Esophagus squamous epithelium (tissue), 5 donors: ENCODE measurements around the gene WDR75. TPM values are rescaled to one million over a fixed set of nuclear protein-coding genes. Genes with fewer than 3 reads are reported as not detected.
"Not testable (repeated sequence)": the region's sequence is repeated elsewhere in the genome, so short reads cannot be mapped to it uniquely, and the experiment has no call there.

Experiments
- DNase-seq: peaks from one replicate; lab custom pipeline; 2025; lab: John Stamatoyannopoulos, UW
- H3K27ac ChIP-seq, 4 donors: fragments of 200-600 bp; sonication (generic); one replicate each; pipeline ENCODE4 v1.5.1; 2016 to 2019; ENCODE audit warnings: mild to moderate bottlenecking in 1 of 4
- H3K27me3 ChIP-seq, 4 donors: fragments of 200-600 bp; sonication (generic); 1 replicate in 3 of 4; 2 replicates in 1 of 4; pipeline versions ENCODE4 v1.5.1 to v1.6.0; 2017 to 2021; ENCODE audit warnings: antibody characterized with exemption in 1 of 4
- H3K36me3 ChIP-seq, 3 donors: fragments of 200-600 bp; sonication (generic); one replicate each; pipeline ENCODE4 v1.5.1; 2016 to 2019
- H3K4me1 ChIP-seq, 3 donors: fragments of 200-600 bp; sonication (generic); one replicate each; pipeline ENCODE4 v1.5.1; 2017 to 2019
- H3K4me3 ChIP-seq, 4 donors: fragments of 200-600 bp; sonication (generic); 1 replicate in 3 of 4; 2 replicates in 1 of 4; pipeline ENCODE4 v1.5.1; 2016 to 2019; ENCODE audit warnings: mild to moderate bottlenecking in 2 of 4, moderate library complexity in 1 of 4
- H3K9me3 ChIP-seq, 3 donors: fragments of 200-600 bp; sonication (generic); one replicate each; pipeline ENCODE4 v1.5.1; 2016 to 2019
- POLR2A ChIP-seq, 4 donors: fragments of 450-650 bp; IDR thresholded peaks; one replicate each; pipeline ENCODE4 v1.6.1; 2017; ENCODE audit warnings: antibody characterized with exemption in 4 of 4, mild to moderate bottlenecking in 4 of 4, moderate library complexity in 3 of 4
- WGBS, 2 donors: methylation state at CpG; one replicate each; pipeline ENCODE4 v1.1.5; 2018; 5-methylcytosine and 5-hydroxymethylcytosine counted together
- intact Hi-C: fragments of 100-400 bp; cut with DNase I; formaldehyde crosslinking; loops from one replicate; pipeline ENCODE4 v1.15.0; 2022
- total RNA-seq, 4 donors: library from RNA; depleted of rRNA; stranded (reverse); fragments of >200 nt; gene quantifications; one replicate each; pipeline ENCODE4 v1.1.0, GENCODE V29; 2016
- TF ChIP-seq, protein P1 (sequence below), 6 experiments: fragments of 450-650 bp in 4 of 6; fragments of 200-600 bp in 2 of 6; sonication (generic) in 2 of 6; IDR thresholded peaks; one replicate each; pipeline ENCODE4 v1.5.1; 2016 to 2019; ENCODE audit warnings: antibody characterized with exemption in 6 of 6, mild to moderate bottlenecking in 4 of 6, moderate library complexity in 4 of 6
- donor health status: DM: yes; HTN: yes; CAD: no.

WDR75 gene
- total RNA-seq, 4 donors from 2014 or later: 15.8 to 44.4 (median 30.6) TPM

DNA sequence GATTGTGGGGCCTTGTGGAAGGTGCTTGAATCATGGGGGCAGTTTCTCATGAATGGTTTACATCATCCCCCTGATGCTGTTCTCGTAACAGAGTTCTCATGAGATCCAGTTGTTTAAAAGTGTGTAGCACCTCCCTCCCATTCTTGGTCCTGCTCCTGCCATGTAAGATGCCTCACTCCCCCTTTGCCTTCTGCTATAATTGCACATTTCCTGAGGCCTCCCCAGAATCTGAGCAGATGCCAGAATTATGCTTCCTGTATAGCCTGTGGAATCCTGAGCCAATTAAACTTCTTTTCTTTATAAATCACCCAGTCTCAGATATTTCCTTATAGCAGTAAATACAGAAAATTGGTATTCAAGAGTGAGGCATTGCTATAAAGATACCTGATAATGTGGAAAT is 15.6 kb upstream of the WDR75 start:
- intact Hi-C loops: no loop called here
- TF ChIP-seq, protein P1, sequence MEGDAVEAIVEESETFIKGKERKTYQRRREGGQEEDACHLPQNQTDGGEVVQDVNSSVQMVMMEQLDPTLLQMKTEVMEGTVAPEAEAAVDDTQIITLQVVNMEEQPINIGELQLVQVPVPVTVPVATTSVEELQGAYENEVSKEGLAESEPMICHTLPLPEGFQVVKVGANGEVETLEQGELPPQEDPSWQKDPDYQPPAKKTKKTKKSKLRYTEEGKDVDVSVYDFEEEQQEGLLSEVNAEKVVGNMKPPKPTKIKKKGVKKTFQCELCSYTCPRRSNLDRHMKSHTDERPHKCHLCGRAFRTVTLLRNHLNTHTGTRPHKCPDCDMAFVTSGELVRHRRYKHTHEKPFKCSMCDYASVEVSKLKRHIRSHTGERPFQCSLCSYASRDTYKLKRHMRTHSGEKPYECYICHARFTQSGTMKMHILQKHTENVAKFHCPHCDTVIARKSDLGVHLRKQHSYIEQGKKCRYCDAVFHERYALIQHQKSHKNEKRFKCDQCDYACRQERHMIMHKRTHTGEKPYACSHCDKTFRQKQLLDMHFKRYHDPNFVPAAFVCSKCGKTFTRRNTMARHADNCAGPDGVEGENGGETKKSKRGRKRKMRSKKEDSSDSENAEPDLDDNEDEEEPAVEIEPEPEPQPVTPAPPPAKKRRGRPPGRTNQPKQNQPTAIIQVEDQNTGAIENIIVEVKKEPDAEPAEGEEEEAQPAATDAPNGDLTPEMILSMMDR (IDR thresholded peaks at IDR 0.05): no peak
- TF ChIP-seq POLR2A (IDR thresholded peaks at IDR 0.05): no peak
- H3K4me1 ChIP-seq: no peaks in the 10 kb centered on the region
- 90 to 100% methylated on average over 1 of the region's 1 CpG for WGBS, 2 donors
- H3K27me3 ChIP-seq: no peaks in the 10 kb centered on the region
- no peaks in the 10 kb centered on the region for H3K9me3 ChIP-seq
- no peak overlapping the region for H3K27ac ChIP-seq
- DNase-seq: no peak
- H3K4me3 ChIP-seq: no peak overlapping the region
- no peaks in the 10 kb centered on the region for H3K36me3 ChIP-seq

DNA sequence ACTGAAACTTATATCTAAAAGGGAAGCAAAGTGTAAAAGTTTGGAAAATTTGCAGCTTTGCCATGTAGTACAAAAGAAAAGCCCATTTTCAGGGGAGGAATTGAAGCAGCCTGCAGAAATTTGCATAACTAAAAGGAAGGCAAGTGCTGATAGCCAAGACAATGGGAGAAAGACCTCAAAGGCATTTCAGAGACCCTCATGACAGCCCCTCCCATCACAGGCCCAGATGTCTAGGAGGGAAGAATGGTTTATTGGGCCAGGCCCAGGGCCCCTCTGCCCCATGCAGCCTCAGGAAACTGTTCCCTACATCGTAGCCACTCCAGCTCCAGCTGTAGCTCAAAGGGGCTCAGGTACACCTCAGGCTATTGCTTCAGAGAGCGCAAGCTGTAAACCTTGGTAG is 14.4 kb upstream of the WDR75 start:
- intact Hi-C loops: no loop called here
- TF ChIP-seq POLR2A (IDR thresholded peaks at IDR 0.05): no peak
- TF ChIP-seq, protein P1 (IDR thresholded peaks at IDR 0.05): no peak
- Histone ChIP-seq H3K36me3 (no peaks in the 10 kb centered on the region), H3K4me1 (no peaks in the 10 kb centered on the region), H3K9me3 (no peaks in the 10 kb centered on the region), H3K4me3 (no peak overlapping the region), H3K27ac (no peak overlapping the region), H3K27me3 (no peaks in the 10 kb centered on the region)
- no peak for DNase-seq
- WGBS, 2 donors: no CpG with 5 or more reads among the region's 2 CpGs

DNA sequence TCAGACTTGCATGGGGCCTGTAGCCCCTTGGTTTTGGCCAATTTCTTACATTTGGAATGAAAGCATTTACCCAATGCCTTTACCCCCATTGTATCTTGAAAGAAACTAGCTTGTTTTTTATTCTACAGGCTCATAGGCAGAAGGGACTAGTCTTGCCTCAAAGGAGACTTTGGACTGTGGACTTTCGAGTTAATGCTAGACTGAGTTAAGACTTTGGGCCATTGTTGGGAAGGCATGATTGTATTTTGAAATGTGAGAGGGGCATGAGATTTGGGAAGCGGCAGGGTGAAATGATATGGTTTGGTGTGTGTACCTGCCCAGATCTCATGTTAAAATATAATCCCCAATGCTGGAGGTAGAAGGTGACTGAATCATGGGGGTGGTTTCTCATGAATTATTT is 13.4 kb upstream of the WDR75 start:
- H3K27me3 ChIP-seq: no peaks in the 10 kb centered on the region
- intact Hi-C loops: no loop called here
- WGBS, 2 donors: 90 to 100% methylated on average over 2 of the region's 2 CpGs
- DNase-seq: no peak
- H3K27ac ChIP-seq: no peak overlapping the region
- no peaks in the 10 kb centered on the region for H3K9me3 ChIP-seq
- H3K36me3 ChIP-seq: no peaks in the 10 kb centered on the region
- no peaks in the 10 kb centered on the region for H3K4me1 ChIP-seq
- TF ChIP-seq, protein P1 (IDR thresholded peaks at IDR 0.05): no peak
- TF ChIP-seq POLR2A (IDR thresholded peaks at IDR 0.05): no peak
- no peak overlapping the region for H3K4me3 ChIP-seq

DNA sequence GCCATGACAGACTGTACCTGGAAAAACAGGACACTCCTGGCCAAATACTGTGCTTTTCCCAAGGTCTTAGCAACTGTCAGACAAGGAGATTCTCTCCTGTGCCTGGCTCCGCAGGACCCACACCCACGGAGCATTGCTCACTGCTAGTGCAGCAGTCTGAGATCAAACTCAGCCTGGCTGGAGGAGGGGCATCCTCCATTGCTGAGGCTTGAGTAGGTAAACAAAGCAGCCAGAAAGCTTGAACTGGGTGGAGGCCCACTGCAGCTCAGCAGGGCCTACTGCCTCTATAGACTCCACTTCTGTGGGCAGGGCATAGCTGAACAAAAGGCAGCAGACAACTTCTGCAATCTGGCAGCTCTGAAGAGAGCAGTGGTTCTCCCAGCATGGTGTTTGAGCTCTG is 10.8 kb upstream of the WDR75 start:
- intact Hi-C loops, H3K4me1 ChIP-seq, H3K9me3 ChIP-seq, H3K4me3 ChIP-seq, DNase-seq, H3K36me3 ChIP-seq, H3K27ac ChIP-seq, H3K27me3 ChIP-seq: not testable (repeated sequence)
- 86% methylated on average over 2 of the region's 2 CpGs; no CpG with 5 or more reads in 1 of the 2 donors for WGBS, 2 donors

DNA sequence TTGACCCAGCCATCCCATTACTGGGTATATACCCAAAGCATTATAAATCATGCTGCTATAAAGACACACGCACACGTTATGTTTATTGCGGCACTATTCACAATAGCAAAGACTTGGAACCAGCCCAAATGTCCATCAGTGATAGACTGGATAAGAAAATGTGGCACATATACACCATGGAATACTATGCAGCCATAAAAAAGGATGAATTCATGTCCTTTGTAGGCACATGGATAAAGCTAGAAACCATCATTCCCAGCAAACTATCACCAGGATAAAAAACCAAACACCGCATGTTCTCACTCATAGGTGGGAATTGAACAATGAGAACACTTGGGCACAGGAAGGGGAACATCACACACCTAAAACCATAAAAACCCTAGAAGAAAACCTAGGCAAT is 5.5 kb upstream of the WDR75 start:
- H3K4me1 ChIP-seq, H3K36me3 ChIP-seq, H3K27me3 ChIP-seq, H3K4me3 ChIP-seq, intact Hi-C loops, H3K9me3 ChIP-seq, H3K27ac ChIP-seq, DNase-seq: not testable (repeated sequence)
- 93 to 98% methylated on average over 4 of the region's 4 CpGs for WGBS, 2 donors

DNA sequence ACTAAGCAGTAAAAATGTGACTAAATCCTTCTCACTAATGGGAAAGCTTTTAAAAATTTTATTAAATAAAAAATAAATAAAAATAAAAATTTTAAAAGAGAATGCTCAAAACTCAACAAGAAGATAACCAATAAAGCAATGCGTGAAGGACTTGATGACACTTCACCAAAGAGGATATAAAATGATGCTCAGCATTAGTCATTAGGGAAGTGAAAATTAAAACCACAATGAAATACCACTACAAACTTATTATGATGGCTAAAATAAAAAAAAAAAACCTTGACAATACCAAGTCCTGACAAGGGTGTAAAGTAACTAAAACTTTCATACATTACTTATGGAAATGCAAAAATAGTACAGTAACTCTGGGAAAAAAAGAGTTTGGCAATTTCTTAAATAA is 3.3 kb upstream of the WDR75 start:
- WGBS, 2 donors: 59 to 61% methylated on average over 1 of the region's 1 CpG
- Histone ChIP-seq H3K4me3 (no peak overlapping the region), H3K36me3 (no peaks in the 10 kb centered on the region), H3K4me1 (peaks cover 0 to 21% (median 16%) of the 10 kb centered on the region in 3 donors), H3K27me3 (no peaks in the 10 kb centered on the region), H3K27ac (no peak overlapping the region), H3K9me3 (no peaks in the 10 kb centered on the region)
- intact Hi-C loops: no loop called here
- no peak for TF ChIP-seq POLR2A (IDR thresholded peaks at IDR 0.05)
- TF ChIP-seq, protein P1 (IDR thresholded peaks at IDR 0.05): no peak
- no peak for DNase-seq
